GM19395 (cell line): ENCODE data around the gene SPAG4.
A peak's percentile ranks its signal among the peaks of the same experiment; 100 is the strongest.

Source experiments
- ATAC-seq: cut with Tn5 transposase; IDR thresholded peaks from one replicate; pipeline ENCODE4 v1.9.1; 2021; ENCODE audit warnings: mild to moderate bottlenecking, moderate library complexity; ENCODE audit not compliant: unreplicated experiment

Gene SPAG4

GRCh38 chr20:35598899-35599775 is 16.5 kb upstream of the SPAG4 start:
- no peak for ATAC-seq

- ATAC-seq = no peak
These were observed 15.9 kb upstream of the SPAG4 start for GRCh38 chr20:35599776-35600120.

GRCh38 chr20:35600176-35600992 is 15.2 kb upstream of the SPAG4 start:
- no peak for ATAC-seq

- ATAC-seq = no peak
These were observed 14.3 kb upstream of the SPAG4 start for GRCh38 chr20:35600993-35601973.

- no peak for ATAC-seq
These were observed 13.6 kb upstream of the SPAG4 start for GRCh38 chr20:35601990-35602389.

GRCh38 chr20:35602851-35603495 is 12.7 kb upstream of the SPAG4 start:
- no peak for ATAC-seq

GRCh38 chr20:35603695-35604448 is 11.8 kb upstream of the SPAG4 start:
- no peak for ATAC-seq

- no peak for ATAC-seq
These were observed 11.2 kb upstream of the SPAG4 start for GRCh38 chr20:35604449-35604747.

GRCh38 chr20:35606127-35606526 is 9.5 kb upstream of the SPAG4 start:
- no peak for ATAC-seq

- ATAC-seq = no peak
These were observed 8.5 kb upstream of the SPAG4 start for GRCh38 chr20:35607003-35607735.

- no peak for ATAC-seq
These were observed 4.7 kb upstream of the SPAG4 start for GRCh38 chr20:35610833-35611427.

GRCh38 chr20:35611482-35611881 is 4.1 kb upstream of the SPAG4 start:
- ATAC-seq = no peak

GRCh38 chr20:35616465-35617396 is 1.1 kb downstream of the SPAG4 start:
- peak; percentile 30 for ATAC-seq

- no peak for ATAC-seq
These were observed 2.0 kb downstream of the SPAG4 start for GRCh38 chr20:35617397-35618262.

- ATAC-seq = no peak
These were observed 2.9 kb downstream of the SPAG4 start for GRCh38 chr20:35618263-35619131.
